Stimulated activated CD4-positive, alpha-beta T cell treated with anti-CD3 and anti-CD28 coated beads, Interleukin-4, amount 100 ng/mL, for 48 hours (primary cell): Measurements from ENCODE around the gene CCDC196.
"Not testable (repeated sequence)": the region's sequence is repeated elsewhere in the genome, so short reads cannot be mapped to it uniquely, and the experiment has no call there.

ENCODE experiments used
- DNase-seq, 2 donors: peaks; one replicate each; pipeline ENCODE4 v3.0.0-alpha.2; 2020; ENCODE audit warnings: low read depth in 2 of 2

Gene CCDC196

GRCh38 chr14:66495218-66496098 is 9.3 kb downstream of the CCDC196 start:
- peak in 1 of 2 donors; percentile 14 for DNase-seq

DNA sequence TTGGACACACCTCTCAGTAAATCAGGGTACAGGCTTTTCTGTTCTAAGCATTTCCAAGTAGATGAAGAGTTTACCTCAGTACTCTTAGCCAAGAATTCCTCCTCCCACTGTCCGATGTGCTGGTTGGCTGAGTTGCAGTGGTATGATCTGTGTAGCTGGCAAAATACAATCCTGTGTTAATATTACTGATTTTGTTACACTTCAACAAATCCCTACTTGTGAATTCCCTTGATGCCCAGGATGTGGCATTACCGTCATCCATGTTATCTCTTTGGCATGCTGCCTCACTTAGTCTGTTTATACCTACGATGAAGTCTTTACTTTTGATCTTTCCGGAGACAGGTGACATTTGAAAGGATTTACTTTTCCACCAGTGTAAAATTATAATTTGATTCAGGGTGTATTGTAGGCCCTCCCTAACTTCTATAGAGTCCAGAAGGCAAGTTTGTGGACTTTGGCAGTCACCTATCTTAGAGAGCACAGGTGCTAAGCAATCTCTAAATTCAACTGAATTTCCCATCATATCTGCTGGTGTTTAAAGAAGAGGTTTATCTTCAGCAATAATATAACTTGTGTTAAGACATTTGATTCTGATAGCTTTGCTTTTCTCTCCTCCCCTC is 10.1 kb downstream of the CCDC196 start:
- DNase-seq: no peak

DNA sequence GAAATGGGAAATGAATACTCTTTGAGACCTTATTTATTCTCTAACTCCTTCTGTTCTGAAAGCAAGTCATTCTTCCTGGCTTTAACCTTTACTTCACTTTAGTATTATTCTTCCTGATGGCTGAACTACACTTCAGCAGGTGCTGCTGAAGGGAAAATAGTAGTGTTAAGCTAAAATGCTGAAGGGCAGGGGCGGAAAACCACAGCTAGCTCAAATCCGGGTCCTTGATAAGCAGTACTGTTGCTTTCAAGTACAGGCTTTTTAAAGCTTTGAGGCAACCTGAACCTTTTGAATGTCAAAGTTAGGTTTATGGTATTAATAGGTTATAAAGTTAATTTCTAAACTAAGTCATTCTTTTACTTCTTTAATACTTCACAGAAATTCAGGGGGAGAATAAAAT is 10.7 kb downstream of the CCDC196 start:
- no peak for DNase-seq

- DNase-seq: no peak
Measured at GRCh38 chr14:66498311-66498710, 12.1 kb downstream of the CCDC196 start.

GRCh38 chr14:66501592-66501991 is 15.4 kb downstream of the CCDC196 start:
- no peak for DNase-seq

- not testable (repeated sequence) for DNase-seq
Measured at GRCh38 chr14:66502836-66503235, 16.7 kb downstream of the CCDC196 start.

DNA sequence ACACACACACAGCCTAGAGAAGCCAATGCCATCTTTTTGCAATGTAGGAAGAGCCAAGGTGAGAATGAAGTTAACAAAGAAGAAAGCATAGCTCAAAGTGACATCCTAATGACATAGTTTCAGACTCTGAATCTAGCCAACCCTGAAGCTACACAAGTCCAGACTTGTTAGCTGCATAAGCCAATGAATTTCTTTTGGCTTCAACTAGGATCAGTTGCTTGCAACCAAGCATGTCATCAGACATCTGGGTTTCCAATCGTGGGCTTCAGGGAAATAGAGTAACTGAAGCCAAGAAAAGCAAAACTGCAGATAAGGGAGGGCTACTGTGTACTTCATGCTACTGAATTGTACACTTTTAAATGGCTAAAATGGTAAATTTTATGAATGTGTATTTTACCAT is 17.4 kb downstream of the CCDC196 start:
- no peak for DNase-seq

- peak in 1 of 2 donors; percentile 19 for DNase-seq
Measured at GRCh38 chr14:66507181-66507721, 21.1 kb downstream of the CCDC196 start.

DNA sequence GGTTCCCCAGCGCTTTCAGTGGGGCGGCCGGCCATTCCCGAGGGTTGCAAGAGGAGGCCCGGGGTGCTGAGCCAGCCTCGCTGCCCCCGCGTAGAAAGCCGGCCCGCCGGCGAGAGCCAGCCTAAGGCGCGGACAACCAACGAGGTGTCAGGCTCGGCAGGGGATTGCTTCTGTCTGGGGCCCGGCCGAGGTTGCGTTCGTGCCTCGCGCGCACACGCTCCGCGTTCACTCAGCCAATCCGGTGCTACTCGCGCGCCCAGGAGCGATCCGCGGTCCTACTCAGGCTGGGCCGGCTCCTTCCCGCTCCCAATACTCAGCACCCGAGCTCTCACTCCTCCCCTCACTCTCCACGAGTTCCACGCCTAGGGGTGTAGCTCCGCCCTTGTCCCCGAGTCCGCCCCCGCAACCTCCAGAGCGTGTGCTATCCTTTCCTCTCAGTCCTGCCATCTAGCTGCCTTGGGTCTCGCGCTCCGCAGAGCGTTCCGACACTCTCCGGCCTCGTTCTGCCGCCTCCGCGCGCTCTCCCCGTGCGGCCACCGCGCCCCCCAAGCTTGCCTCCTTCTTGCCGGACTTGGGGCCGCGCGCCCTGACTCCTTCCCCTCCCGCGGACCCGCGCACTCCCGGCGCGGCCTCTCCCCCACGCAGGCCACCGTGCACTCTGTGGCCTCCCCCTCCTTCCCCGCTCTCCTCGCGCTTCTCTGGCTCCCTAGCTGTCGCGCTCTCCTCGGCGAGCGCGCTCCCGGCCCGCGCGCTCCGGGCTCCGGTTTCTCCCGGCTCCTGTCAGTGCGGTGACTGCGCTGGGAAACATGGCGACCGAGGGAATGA is 21.8 kb downstream of the CCDC196 start, which contains the start of gene GPHN:
GPHN (plus strand) TSS at position 426 of the 825 bp plus-strand sequence.
- peak; percentile 80 to 86 for DNase-seq

DNA sequence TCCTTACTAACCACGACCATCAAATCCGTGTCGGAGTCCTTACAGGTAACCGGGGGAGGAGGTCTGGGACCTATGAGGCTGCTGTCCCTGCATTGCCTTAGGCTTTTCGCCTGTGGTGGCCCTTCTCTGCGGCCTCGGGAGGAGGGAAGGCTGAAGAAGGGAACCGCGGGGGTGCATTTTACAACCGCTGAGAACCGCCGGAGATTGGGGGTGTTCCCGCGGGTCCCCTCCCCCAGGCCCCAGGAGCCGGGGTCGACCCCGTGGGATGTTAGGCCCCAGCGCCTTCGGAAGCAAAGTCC is 22.3 kb downstream of the CCDC196 start:
- DNase-seq: no peak

DNA sequence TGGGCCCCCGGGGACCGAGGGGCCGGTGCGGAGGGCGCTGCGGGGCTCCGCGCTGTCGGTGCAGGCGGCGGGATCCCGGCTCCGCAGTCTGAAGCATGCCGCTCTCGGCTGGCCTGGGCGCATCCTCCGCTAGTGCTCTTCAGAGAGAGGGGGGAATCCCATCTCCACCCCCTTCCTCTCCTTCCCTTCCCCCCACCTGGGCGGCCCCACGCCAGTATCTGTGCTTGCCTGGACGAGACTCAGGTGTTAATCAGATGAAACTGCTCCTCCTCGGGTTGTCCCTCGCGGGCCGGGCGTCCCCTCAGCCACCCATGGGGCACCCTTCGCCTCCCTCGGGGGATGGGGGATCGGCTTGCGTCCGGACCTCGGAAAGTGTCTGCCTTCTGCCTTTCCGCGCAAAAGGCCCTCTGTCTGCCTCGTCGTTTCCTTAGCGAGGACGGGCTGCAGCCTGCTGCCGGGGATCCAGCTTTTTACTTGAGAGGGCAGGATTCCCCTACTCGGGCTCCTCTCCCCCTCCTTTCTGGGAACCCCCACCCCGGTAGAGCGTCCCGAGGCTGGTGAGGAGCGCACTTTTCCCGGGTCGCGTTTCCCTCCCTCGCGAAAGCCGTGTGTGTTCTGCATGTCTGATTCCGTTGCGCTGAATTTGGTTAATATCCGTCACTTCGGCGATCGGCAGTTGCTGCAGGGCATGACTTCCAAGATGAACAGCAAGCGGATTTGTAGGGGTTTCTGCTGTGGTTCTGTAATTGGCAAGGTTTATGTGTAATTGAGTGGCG is 22.9 kb downstream of the CCDC196 start:
- DNase-seq: peak; percentile 33 to 36

- no peak for DNase-seq
Measured at GRCh38 chr14:66509874-66510273, 23.7 kb downstream of the CCDC196 start.

DNA sequence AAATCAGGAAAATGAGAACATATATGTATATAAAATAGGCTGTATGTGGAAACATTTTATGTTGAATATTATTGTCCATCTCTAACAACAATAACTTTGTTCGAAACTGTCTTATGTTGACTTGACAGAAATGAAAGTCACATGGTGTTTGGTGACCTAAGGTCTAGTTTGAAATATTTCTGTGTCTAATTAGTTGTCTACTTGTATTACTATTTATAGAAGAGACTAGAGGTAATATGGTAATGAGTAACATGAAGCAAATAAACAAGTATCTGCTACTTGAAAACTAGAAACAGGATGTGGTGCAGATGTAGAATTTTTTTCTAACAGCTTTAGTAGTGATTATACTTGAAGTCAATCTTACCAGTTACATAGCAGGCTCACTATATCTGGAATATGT is 25.7 kb downstream of the CCDC196 start:
- no peak for DNase-seq

DNA sequence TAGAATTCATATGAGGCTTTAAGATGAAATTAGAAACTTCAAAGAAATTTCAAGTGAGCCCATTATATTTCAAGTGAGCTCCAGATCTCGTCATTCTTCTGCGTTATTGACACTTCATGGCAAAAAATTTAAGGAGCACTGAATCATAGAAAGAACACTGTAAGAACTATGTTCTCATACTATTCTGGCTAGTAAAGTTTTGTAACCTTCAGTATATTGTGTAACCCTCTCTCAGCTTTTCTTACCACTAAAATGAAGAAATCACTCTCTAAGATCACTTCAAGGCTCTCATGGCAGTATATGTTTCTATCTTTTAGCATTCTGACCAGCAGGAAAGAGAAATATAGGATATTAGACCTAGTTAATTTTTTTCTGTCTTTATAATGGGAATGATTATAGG is 28.0 kb downstream of the CCDC196 start:
- DNase-seq: no peak

DNA sequence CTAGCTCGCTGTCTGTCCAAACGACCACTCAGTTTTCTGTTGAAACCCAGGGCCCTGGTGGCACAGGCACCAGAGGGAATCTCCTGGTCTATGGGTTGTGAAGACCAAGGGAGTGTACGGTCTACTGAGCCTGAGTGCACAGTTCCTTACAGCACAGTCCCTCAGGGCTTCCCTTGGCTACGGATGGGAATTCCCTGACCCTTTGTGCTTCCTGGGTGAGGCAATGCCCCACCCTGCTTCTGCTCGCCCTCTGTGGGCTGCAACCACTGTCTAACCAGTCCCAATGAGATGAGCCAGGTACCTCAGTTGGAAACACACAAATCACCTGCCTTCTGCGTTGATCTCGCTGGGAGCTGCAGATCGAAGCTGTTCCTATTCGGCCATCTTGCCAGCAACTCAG is 44.4 kb downstream of the CCDC196 start:
- no peak for DNase-seq

DNA sequence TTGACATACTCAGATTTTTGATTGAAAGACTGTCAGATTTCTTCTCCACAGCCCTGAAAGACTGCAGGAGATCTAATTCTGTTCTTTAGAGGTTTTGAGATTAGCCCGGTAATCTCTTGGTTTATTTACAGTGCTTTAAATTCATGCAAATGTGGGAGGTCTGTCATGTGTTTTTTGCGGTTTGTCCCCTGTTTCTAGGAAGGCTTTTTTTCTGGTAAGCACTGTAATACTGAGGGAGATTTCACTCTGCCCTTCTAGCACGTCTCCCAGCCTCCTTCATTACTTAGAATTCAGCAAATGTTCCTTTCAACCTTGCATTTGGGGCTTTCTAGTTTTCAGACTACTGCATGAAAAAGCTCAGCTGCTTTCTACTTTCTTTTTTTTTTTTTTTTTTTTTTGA is 52.9 kb downstream of the CCDC196 start:
- DNase-seq: no peak

- no peak for DNase-seq
Measured at GRCh38 chr14:66540038-66540437, 53.9 kb downstream of the CCDC196 start.

DNA sequence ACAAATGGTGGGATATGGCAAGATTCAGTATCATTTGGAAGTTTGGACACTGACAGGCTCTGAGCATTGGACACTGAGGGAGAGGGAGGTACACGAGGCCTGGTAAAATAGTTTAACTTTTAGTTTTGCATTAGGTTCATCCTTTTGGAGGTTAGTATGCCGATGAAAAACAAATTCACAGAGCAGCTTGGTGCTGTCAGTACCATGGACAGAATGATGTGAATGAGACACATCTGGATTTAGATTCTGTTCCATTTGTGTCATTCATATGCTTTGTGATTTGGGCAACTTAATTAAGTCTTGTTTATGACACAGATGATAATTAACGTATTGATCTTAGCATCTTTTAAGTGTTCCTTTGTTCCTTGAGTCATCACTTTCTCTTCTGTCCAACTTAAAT is 55.5 kb downstream of the CCDC196 start:
- DNase-seq: no peak

DNA sequence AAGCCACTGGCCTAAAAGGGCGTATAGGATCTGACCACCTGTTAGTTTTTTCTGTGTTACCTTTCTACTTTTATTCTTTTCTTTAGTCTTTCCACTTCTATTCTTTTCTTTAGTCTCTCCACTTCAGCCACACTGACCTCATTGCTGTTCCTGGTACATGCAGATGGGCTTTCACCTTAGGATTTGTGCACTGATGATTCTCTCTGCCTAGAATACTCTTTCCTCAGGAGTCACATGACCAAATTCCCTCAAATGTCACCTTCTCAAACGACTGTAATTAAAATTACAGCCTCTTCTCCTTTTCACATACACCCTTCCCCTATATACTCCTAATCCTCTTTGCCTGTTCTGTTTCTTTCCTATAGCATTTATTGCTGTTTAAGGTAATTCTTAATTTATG is 57.8 kb downstream of the CCDC196 start:
- DNase-seq: no peak

GRCh38 chr14:66545191-66545590 is 59.0 kb downstream of the CCDC196 start:
- not testable (repeated sequence) for DNase-seq

DNA sequence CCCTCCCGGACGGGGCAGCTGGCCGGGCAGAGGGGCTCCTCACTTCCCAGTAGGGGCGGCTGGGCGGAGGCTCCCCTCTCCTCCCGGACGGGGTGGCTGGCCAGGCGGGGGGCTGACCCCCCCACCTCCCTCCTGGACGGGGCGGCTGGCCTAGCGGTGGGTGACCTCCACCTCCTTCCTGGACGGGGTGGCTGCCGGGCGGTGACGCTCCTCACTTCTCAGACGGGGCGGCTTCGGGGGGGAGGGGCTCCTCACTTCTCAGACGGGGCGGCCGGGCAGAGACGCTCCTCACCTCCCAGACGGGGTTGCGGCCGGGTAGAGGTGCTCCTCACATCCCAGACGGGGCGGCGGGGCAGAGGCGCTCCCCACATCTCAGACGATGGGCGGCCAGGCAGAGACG is 59.6 kb downstream of the CCDC196 start:
- not testable (repeated sequence) for DNase-seq
